Stimulated activated CD8-positive, alpha-beta memory T cell treated with anti-CD3 and anti-CD28 coated beads, Interleukin-4, amount 100 ng/mL, for 48 hours (primary cell): ENCODE results near the gene SGPL1.

Experiments
- DNase-seq: peaks from one replicate; pipeline ENCODE4 v3.0.0-alpha.2; 2020

The SGPL1 gene

DNA sequence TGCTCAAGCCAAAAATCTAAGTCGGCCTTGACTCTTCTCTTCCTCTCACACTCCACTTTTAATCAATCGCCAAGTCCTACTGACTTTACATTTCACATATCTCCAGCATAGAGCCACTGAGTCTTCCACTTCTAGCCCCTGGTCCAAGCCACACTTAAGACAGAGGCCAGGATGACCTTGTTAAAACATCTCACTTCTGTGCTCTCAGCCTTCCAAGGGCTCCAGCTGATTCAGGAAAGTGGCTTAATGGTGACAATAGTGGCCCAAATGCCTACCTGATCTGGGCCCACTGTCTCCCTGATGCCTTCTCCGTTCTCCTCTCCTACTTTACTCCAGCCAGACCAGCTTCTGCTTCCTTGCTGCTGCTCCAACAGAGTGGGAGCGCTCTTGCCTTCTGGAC, 35.0 kb upstream of the SGPL1 start:
- no peak for DNase-seq

DNA sequence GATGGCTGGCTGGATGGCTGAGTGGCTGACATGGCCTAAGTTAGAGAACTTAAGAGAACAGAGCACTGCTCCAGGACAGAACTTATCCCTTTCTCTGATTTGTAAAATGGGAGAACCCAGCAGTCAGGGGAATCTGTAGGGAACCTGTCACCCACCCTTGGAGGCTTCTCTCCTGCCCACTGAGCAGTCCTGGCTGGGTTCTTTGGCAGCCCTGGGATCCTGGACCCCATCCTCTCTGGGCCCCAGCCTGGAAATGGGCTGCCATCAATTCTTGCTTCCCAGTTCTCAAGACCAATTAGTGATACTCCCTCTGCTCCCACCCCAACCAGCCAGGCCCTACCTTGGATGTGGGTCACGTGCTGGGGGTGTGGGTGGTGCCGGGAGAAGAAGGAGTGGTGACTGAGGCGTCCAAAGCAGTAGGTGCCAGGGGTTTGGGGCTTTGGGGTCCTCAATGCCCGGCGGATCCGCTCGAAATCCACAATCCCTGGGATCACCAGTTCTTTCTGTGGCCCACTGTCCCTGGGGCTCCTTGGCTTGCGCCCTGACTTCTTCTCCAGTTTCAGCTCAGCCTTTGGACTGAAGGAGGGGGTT, 34.2 kb upstream of the SGPL1 start:
- DNase-seq = no peak

DNA sequence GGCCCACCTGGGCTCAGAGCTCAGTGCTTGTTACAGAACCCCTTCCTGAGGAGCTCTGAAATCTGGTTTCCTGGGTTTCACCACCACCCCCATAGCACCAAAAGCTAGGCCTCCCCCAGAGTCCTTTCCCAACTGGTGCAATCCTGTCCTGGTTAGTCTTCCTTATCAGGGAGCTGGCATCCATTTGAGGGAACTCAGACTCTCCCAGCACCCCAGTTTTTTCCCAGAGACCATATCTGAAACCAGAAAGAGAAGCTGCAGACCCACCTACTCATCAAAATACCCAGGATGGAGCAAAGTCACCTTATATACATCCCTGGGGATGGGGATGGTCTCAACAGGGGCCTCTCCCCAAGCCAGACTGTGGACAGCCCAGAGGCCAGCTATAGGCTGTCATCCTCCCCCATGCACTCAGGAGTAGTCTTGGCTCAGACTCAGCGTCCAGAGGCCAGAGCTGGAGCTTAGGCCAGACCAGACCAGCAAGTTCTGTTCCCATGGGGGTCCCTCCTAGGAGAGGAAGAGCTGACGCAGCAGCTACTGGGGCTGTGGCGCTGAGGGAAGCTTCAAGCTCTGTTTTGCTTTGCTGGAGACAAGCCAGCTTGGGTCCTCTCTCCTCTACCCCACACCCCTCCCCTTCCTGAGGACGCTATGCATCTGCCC, 33.5 kb upstream of the SGPL1 start:
- DNase-seq = no peak

DNA sequence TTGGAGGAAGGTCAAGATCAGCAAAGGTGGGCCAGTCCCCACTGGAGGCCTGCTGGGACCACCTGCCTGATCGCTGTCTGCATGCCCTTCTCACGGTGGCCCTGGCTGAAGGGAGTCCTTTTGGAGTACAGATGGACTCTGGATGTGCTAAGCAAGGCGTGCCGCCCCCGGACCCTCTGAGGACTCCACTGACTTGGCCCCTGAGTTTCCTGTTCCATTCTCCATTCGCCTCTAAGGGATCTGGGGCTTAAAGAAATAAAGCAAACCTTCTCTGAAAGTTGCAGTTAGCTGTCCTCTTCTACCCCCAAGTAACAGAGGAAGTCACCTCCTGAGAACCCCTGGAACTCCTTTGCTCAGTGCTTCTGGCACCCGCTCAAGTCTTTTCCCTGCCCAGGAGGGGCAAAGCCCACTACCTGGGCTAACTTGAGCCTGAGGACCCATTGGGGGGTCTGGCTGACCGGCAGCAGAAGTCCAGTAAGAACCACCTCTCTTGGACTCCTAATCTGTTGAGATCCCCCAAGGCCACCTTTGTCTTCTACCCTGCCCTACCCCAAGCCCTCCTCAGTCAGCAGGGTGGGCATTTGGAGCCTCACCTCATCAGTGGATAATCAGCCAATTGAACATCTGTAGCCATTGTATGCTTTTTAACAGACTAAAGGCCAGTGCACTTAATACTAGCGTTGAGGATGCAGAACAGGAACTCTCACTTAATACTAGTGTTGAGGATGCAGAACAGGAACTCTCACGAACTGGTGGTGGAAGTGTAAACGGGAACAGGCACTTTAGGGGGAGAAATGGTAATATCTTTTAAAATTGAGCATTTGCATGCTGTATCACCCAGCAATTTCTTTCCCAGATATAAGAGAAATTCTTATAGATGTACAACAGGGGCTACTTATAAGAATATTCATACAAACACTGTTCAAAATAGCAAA, 32.7 kb upstream of the SGPL1 start:
- DNase-seq = no peak

DNA sequence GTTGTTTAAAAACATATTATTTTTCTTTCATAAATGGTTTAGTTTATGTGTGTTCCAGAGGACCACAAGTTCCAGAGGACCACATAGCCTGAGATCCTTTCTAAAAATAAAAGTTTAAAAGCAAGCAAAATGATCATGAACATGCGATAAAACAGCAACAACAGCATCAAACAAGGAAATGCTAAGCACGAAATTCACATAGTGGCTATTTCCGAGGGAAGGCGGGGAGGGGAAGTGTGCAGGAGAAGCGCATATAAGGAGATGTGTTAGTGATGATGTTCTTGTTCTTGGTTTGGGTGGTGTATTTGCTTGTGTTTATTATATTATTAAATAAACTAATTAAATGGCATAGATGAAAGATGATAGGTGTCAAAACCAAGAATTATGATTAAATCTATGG, 31.7 kb upstream of the SGPL1 start:
- no peak for DNase-seq

DNA sequence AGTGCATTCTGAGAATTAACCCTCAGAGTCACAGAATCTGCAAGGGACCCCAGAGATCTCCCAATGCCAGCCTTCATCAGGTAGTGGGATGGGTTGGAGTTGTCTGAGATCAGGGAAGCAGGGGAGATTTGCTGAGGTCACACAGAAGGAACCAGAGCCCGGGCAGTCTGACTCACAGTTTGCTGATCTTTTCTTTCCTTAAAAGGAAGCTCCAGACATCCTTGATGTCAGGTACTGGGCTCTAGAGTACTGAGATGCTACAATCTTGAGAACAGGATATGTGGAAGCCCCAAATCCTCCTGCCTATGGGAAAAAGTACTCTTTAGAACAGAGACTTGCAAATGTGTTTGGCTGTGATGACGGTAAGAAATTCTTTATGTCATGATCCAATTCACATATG, 31.3 kb upstream of the SGPL1 start:
- DNase-seq = no peak

DNA sequence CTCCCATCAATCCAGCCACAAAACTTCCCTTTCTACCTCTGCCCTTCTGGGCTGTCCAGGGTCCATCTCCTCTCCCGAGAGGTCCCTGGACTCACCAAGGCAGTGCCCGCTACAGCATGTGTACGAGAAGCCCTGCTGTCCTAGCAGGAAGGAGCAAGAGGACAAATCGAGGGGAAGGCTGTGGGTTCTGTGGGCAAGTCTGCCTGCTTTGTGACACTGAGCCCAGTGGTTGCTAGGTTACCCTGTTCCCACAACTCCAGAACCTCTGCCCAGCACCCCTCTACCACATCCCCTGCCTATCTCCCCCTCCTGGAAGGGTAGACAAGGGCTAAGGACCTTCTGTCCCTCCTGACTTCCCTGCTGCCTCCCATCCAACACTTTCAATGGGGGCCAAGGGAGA, 30.6 kb upstream of the SGPL1 start, which contains the start of gene TBATA:
Gene TBATA (minus strand): TSS at position 188 of the 400 bp plus-strand sequence. CDS start 1,998 bp downstream, outside the sequence.
- no peak for DNase-seq

DNA sequence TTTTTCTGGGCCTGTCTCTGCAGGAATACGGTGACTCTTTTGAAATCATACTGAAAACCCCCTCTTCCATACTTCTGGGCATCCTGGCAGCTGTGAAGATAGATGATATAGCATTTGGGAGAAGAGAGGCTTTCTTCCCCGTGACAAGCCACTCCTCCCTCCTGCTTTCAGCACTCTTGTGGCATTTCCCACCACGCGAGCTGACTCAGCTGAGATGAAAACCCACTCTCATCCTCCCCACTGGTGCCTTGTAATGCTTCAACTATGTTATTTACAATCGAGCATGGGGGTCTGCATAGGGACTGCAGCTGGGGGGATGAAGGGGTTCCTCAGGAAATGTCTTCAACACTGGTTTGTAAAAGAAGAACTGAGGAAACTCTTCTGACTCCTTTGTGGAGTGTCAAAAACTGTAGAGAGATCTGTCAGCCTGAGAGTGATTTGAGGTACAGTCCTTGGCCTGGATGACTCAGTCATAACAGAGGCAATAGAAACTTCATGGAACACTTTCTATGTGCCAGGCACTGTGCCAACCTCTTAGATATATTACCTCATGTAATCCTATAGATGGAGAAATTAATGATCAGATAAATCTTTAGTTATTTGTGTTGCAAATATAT, 28.8 kb upstream of the SGPL1 start:
- peak; percentile 43 for DNase-seq

DNA sequence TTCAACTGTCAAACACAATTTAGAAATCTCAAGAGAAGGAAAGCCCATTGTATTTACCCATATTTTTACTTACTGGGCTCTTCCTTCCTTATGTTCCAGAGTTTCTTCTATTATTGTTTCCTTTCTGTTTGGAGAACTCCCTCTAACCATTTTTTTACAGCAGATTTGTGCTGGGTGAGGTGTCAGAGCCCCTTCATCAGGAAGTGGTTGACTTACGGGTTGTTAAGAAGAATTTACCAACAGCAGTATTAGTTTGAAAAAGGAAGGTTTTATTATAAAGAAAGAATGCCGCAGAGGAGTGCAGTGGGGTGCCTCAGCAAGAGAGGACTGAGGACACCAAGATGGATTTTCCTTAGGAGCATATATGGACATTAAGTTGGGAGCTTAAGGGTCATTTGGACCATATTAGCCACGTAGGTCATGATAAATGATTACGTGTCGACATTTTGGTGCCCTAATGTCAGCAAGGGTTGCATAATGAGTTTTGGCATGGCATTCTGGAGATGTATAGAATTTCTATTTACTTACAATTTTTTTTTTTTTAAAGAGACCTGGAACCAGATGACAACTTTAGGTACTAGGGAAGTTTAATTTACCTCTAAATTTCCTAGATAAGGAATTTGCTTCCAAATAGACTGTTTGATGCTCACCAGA, 24.2 kb upstream of the SGPL1 start:
- DNase-seq = no peak

DNA sequence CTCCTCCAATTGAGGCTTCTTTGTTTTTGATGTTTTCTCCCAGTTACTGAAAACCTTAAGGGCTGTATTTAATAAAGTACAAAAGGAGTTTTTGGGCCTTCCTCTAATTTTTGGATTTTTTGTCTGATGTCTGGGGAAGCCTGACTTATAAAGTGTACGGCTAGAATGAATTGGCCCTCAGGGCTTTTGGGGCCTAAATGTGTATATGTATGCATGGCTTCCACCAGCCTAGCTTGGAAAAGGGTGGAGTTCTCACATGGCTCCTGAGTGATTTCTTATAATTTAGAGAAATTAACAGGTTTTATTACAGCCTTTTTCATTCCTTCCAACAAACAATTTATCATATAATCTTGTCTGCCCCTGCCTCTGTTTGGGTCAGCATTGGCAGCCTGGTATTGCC, 20.1 kb upstream of the SGPL1 start:
- DNase-seq = no peak

DNA sequence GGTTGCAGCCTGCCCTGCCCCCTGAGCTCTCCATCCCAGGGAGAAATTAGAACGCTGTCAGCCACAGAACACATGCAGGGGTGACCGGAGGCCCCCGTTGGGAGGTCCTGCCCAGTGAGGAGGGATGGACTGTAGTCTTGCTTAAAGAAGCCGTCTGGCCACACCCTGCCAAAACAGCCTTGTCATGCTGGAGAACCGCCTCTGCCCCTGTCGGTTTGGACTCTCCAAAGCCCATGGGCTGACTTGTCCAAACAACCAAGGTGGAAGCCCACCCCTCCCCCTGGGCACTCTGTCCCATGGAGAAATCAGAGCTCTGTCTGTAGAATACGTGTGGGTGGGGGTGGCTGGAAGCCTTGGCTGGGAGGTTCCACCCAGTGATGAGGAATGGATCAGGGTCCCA, 17.9 kb upstream of the SGPL1 start:
- no peak for DNase-seq

DNA sequence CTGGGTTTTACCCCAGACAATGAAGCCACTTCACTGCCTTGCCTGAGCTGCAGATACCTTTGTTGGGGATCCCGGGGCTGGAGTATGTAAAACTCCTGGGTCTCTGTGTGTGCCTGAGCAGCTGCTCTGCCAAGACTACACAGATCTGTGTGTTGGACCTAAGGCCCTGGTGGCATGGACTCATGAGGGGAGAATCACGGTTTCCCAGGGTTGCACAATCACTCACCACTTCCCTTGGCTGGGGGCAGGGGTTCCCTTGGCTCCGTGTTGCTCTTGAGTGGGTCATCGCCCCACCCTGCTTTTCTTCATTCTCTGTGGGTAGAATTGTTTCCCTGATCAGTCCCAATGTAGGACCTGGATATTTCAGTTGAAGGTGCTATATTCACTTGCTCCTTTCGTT, 16.6 kb upstream of the SGPL1 start:
- DNase-seq = no peak

DNA sequence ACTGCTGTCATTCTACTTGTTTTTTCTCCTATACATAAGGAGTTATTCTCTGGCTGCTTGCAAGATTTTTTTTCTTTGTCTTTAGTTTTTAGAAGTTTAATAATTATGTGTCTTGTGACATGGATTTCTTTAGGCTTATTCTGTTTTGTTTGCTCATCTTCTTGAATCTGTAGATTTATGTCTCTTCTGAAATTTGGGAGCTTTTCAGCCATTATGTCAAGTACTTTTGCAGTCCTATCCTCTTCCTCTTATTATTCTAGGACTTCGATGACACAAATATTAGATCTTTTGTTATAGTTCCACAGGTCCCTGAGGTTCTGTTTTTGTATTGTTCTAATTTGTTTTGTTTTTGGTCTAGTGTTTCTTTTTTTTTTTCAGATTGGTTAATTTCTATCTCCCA, 13.9 kb upstream of the SGPL1 start:
- DNase-seq = no peak

DNA sequence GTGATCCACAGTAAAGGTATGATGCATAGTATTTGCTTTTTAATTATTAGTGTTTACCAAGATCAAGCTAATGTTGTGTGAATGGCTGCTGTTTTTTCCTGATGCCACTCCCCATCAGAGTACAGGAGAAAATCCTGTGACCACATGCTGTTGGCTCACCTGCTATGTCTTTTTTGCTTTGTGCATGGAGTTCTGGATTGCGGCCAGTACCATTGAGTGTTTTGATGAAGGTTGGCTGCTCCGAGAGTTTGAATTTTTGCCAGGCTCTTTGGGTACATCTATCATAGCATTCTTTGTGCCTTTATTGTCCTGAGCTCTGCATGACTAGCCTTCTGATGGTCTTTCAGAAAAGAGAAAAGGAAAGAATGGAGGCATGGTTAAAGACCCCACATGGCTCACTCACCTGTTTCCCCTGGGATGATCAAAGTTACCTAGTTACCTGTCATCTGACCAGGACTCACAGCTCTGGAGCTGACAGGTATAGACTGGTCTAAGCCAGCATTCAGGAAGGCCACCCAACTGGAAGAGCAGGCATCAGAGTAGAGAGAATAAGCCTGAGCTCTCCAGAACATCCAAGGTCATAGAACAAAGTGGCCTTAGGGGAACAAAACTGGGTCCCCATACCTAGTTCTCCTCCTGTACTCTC, 11.8 kb upstream of the SGPL1 start:
- no peak for DNase-seq

DNA sequence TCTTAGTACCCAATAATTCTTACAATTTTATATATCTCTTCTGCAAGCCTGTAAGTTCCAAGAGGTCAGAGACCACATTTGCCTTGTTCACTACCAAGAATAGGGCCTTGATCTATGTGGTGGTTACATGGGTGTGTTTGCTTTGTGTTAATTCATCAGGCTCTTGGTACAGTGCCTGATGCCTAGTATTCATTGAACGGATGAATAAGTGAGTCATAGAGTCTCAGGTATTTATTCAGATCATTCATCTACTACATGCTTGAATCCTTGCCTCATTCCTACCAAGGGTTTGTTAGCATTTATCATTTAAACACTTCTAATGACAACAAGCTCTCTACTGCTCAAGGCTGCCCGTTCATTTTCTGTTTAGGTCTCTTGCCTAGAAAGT, 11.3 kb upstream of the SGPL1 start:
- DNase-seq = no peak

DNA sequence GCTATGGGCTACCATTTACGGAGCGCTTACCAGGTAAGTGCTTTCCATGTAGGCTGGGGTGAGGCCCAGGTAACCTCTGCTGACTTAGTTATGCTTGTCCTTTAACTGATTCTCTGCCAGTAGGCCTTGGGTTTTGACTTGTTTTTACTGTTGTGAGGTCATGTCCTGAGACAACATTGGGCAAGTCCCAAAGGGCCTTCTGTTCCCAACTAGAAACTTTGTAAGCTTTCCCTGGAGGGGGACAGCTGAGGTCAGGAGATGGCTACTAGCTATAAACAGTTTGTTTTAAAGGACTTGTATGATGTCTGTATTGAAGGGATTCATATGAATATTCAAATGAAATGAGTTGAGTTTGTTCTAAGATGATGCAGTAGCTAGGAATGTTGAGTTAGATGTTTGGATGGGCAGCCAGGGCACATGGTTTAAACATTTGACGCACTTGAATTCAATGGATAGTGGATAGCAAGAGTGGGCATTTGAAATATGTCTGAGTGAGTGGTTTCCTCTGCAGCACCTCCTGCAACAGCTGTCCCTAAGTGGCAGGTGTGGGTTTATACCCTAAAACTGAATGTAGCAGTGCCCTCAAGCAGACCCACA, 10.0 kb upstream of the SGPL1 start:
- no peak for DNase-seq

DNA sequence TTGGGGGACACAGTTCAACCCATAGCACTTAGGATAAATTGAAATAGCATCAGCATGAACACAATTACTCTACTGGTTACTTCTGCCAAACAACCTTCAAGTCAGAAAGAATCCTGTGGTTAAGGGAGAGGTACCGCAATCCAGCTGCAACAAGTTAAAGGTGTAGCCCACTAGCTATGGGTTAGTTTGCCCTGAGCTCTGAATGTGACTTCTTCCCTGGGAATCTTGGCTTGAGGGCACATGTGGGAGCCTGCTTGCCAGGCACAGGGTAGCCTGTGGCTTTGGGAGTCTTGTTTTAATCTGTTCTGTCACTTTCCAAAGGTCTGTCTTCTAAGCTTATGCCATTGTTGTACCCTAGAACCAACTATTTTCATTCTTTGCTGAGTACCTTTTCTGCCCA, 8.9 kb upstream of the SGPL1 start:
- DNase-seq = no peak

DNA sequence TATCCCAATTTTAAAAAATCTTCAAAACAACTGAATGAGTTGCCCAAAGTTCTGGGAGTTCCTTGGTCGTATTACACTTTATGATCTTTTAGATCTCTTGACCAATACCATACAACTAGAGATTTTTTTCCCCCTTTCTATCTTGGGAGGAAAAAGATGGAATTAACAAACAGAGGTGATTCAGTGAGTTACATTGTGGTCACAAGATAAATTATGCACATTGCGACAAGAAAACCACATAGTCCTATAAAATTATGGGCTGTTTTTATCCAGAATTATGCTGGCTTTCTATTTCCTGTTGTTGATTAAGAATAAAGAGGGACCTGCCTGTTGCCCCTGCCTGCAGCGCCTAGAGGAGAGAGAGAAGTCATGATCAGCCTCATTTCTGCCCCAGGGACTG, 8.2 kb upstream of the SGPL1 start:
- DNase-seq = no peak

DNA sequence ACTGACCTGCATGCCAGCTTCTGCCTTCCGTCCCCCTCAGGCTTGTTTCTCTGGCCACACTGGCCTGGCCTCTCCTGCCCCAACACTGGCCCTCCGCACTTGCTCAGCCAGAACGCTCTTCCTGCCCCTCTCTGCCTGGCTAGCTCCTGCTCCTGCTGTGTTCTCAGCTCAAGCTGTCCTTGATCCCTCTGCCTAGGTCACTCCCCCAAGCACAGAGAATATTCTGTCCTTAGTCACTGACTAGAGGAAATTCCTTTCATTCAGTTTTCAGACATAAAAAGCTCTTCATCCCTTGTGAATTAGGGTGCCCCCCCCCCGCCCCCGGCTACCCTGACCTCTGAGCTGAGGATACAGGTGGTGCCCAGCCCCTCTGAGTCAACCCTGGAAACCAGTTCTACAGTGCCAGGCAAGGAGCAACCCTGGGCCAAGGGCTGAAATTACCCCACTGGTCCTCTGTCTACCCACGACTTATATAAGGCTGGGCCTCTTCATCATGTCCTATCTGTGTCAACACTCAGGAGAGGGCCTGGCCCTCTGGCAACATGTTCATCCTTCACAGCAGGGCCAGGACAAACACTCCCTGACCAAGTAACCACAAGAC, 6.6 kb upstream of the SGPL1 start:
- no peak for DNase-seq

DNA sequence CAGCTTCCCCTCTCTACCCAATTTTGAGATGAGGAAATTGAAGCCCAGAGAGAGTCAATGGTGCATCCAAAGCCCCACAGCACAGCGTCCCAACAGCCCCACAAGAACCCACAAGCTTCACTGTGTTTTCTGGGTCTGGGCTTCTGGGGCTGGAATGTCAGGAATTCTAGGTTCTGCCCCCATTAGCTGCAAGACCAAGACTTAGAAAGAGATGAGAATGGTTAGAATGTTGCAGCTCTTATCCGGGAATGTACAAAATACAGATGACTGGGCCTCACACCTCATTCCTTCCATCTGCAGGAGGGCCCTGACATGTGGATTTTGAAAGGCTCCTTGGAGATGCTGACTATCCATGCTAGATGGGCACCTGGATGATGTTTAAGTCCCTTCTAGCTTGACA, 6.0 kb upstream of the SGPL1 start:
- DNase-seq = no peak

DNA sequence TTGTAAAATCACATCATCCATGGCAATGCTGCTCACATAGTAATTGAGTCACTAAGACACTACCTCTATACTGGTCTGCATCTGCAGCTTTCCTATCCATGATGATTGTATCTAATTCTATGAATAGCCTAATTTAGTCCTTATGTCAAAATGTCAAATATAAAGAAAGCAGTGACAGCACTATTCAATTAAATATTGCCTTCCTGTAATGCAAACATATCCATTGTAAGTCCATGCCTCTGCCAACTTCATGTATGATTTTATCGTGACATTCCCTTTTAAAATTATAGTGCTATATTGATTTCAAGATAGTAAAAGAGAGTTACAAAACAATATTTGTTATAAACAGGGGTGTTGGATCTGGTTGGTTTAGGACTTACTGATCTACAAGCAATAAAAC, 4.8 kb upstream of the SGPL1 start:
- no peak for DNase-seq

DNA sequence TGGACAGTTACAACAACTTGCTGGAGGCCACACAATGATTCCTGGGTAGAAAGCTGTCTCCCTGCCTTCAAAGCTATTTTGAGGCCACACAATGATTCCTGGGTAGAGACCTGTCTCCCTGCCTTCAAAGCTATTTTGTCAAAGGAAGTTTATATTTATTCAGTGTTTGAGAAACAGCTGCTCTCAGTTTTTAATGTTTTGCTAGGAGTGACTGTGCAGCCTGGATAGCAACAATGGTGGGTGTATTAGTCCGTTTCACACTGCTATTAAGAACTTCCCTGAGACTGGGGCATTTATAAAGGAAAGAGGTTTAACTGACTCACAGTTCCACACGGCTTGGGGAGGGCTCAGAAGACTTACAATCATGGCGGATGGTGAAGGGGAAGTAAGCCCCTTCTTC, 3.9 kb upstream of the SGPL1 start:
- no peak for DNase-seq
